ENCODE measurements around the gene PRPF19. TPM values are rescaled to one million over a fixed set of nuclear protein-coding genes. Genes with fewer than 3 reads are reported as not detected.

Gene PRPF19
- total RNA-seq, 1 donor from 2014 or later = 74.4 TPM

DNA sequence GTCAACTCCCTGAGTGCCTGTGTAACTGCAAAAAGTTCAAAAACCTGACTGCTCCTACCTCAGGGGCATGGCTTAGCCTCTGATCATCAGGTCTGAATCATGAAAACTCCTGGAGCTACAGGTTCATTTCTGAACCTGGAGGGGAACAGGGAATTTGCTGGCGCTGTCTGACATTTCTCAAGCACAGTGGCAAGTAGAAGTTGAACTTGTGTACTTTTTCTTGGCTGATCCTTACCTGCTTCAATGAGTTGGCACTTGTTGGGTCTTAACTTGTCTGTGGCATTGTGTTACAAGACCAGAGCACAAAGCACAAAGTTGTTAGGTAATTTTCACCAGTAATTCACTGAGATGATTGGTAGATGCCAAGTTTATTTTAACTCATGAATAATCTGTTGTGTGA is 10.9 kb upstream of the PRPF19 start:
- DNase-seq = no peak
- H3K27me3 Mint-ChIP-seq (ENCODE audit: unreplicated experiment) = peaks cover 4% of the 10 kb centered on the region
- peaks cover 9% of the 10 kb centered on the region for H3K4me1 Mint-ChIP-seq (ENCODE audit: low read depth, unreplicated experiment)
- no peaks in the 10 kb centered on the region for H3K36me3 Mint-ChIP-seq (ENCODE audit: unreplicated experiment)
- H3K27ac Mint-ChIP-seq (ENCODE audit: unreplicated experiment) = no peak overlapping the region
- no peak overlapping the region for H3K4me3 Mint-ChIP-seq (ENCODE audit: unreplicated experiment)
- peaks cover 13% of the 10 kb centered on the region for H3K9me3 Mint-ChIP-seq (ENCODE audit: unreplicated experiment)
- TF ChIP-seq, protein P1, sequence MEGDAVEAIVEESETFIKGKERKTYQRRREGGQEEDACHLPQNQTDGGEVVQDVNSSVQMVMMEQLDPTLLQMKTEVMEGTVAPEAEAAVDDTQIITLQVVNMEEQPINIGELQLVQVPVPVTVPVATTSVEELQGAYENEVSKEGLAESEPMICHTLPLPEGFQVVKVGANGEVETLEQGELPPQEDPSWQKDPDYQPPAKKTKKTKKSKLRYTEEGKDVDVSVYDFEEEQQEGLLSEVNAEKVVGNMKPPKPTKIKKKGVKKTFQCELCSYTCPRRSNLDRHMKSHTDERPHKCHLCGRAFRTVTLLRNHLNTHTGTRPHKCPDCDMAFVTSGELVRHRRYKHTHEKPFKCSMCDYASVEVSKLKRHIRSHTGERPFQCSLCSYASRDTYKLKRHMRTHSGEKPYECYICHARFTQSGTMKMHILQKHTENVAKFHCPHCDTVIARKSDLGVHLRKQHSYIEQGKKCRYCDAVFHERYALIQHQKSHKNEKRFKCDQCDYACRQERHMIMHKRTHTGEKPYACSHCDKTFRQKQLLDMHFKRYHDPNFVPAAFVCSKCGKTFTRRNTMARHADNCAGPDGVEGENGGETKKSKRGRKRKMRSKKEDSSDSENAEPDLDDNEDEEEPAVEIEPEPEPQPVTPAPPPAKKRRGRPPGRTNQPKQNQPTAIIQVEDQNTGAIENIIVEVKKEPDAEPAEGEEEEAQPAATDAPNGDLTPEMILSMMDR (IDR thresholded peaks at IDR 0.05; ENCODE audit: partially characterized antibody, unreplicated experiment) = no peak

DNA sequence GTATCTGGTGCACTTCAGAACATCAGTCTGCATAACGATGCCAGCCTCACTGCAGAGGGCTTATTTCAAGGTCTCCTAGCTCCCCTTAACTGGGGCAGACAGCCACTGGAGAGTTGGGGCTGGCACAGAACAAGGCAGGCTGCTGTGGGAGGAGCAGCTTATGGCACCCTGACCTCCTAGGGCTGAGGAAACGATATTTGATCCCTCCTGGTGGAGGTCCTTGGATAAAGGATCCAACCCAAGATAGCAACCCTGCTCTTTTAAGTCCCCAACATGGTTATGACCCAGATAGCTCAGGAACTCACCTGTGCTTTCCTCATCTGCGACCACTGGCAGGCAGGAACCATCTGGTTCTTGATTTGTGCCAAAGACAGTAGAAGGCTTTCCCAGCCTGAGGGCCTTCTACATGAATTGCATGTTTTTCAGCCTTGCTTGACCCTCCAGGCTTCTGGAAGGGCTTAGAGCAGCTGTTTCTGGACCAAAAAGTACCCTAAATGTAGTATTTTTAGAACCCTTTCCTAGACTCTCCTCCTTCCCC is 10.4 kb upstream of the PRPF19 start:
- peaks cover 4% of the 10 kb centered on the region for H3K27me3 Mint-ChIP-seq (ENCODE audit: unreplicated experiment)

DNA sequence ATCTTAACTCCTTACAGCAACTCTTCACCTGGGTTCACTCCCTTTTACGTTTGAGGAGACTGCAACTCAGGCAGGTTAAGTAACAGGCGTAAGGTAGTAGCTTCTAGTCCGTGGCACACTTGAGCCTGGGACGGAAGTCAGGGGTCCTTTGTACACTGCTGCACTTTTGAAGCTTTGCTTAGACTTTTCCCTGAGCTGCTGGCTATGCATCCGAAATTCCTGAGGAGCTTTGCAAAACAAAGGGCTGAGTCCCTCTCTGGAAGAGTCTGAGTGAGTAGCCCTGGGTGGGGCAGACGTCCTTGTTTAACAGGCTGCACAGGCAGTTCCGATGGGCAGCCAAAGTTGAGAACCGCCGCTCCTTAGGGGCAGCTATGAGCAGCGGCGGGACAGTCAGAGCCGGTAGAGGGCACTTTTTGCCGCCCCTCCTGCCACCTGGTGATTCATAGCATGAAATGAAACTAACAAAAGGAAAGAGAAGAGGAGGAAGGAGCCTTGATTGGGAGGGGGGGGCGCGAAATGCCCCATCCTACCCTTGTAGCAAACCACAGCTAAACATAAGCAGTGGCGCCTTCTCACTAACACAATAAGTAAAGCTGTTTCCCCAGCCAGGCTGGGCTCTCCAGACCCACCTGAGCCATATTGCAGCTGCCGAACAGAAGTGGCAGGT is 9.0 kb upstream of the PRPF19 start:
- Mint-ChIP-seq H3K4me3 (ENCODE audit: unreplicated experiment) (peak overlapping the region; percentile 87), H3K36me3 (ENCODE audit: unreplicated experiment) (no peaks in the 10 kb centered on the region), H3K9me3 (ENCODE audit: unreplicated experiment) (peaks cover 12% of the 10 kb centered on the region), H3K4me1 (ENCODE audit: low read depth, unreplicated experiment) (peaks cover 8% of the 10 kb centered on the region), H3K27ac (ENCODE audit: unreplicated experiment) (peak overlapping the region; percentile 31), H3K27me3 (ENCODE audit: unreplicated experiment) (peaks cover 9% of the 10 kb centered on the region)
- TF ChIP-seq, protein P1 (IDR thresholded peaks at IDR 0.05; ENCODE audit: partially characterized antibody, unreplicated experiment) = no peak
- peak; percentile 35 for DNase-seq

More for the DNA sequence above, 10.4 kb upstream of the PRPF19 start:
- peaks cover 8% of the 10 kb centered on the region for H3K4me1 Mint-ChIP-seq (ENCODE audit: low read depth, unreplicated experiment)
- TF ChIP-seq, protein P1 (IDR thresholded peaks at IDR 0.05; ENCODE audit: partially characterized antibody, unreplicated experiment) = no peak
- H3K36me3 Mint-ChIP-seq (ENCODE audit: unreplicated experiment) = no peaks in the 10 kb centered on the region
- H3K4me3 Mint-ChIP-seq (ENCODE audit: unreplicated experiment) = no peak overlapping the region
- peaks cover 12% of the 10 kb centered on the region for H3K9me3 Mint-ChIP-seq (ENCODE audit: unreplicated experiment)
- no peak for DNase-seq
- no peak overlapping the region for H3K27ac Mint-ChIP-seq (ENCODE audit: unreplicated experiment)

DNA sequence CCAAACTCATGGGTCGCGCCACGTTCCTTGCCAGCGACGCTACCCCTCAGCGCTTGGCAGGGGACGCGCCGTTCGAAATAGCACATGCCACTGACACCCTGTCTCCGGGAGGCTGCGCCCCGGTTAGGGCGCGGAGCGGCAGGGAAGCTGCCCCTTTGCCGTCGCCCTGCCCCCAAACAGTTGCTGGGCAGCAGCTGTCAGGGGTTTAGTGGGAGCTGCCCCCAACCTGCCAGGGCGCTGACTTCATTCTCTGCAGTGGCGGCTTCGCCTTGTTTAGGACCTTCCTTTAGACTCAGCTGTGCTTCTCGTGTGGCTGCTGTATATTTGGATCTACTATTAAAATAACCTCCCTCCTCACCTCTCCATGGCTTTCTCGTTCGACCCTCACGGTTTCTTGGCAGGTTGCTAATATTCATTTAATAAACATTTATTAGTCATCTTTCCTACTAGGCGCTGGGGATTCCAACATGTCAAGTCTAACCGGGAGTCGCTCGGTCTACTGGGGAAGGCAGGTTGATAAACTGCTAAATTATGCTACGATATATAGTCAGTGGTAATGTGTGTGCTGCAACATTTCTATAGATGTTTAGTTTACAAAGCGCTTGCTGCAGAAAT is 8.4 kb upstream of the PRPF19 start:
- peaks cover 9% of the 10 kb centered on the region for H3K27me3 Mint-ChIP-seq (ENCODE audit: unreplicated experiment)
- DNase-seq = no peak
- H3K9me3 Mint-ChIP-seq (ENCODE audit: unreplicated experiment) = peaks cover 12% of the 10 kb centered on the region
- H3K27ac Mint-ChIP-seq (ENCODE audit: unreplicated experiment) = peak overlapping the region; percentile 31
- TF ChIP-seq, protein P1 (IDR thresholded peaks at IDR 0.05; ENCODE audit: partially characterized antibody, unreplicated experiment) = no peak
- peaks cover under 1% of the 10 kb centered on the region for H3K36me3 Mint-ChIP-seq (ENCODE audit: unreplicated experiment)
- H3K4me1 Mint-ChIP-seq (ENCODE audit: low read depth, unreplicated experiment) = peaks cover 8% of the 10 kb centered on the region
- peak overlapping the region; percentile 87 for H3K4me3 Mint-ChIP-seq (ENCODE audit: unreplicated experiment)

All from glutamatergic neuron (in vitro differentiated cells).